ENCODE results near the gene PI4KB.

PI4KB gene

GRCh38 chr1:151246786-151247185, 80.4 kb downstream of the PI4KB start:
- TF ChIP-seq ESRRG (CRISPR knock-in tag; IDR thresholded peaks at IDR 0.05): no peak
- TF ChIP-seq GLIS3 (CRISPR knock-in tag; IDR thresholded peaks at IDR 0.05): no peak
- TF ChIP-seq ISL1 (CRISPR knock-in tag; IDR thresholded peaks at IDR 0.05): no peak
- no peak for TF ChIP-seq SNAI2 (CRISPR knock-in tag; IDR thresholded peaks at IDR 0.05)
- TF ChIP-seq ARNTL (CRISPR knock-in tag; IDR thresholded peaks at IDR 0.05; ENCODE audit: borderline replicate concordance, low read depth): no peak
- TF ChIP-seq CSRNP3 (CRISPR knock-in tag; IDR thresholded peaks at IDR 0.05): no peak
- no peak for TF ChIP-seq POU6F1 (CRISPR knock-in tag; IDR thresholded peaks at IDR 0.05; ENCODE audit: borderline replicate concordance, low read depth)
- TF ChIP-seq ZFP30 (CRISPR knock-in tag; IDR thresholded peaks at IDR 0.05): no peak
- TF ChIP-seq ZNF70 (CRISPR knock-in tag; IDR thresholded peaks at IDR 0.05): no peak
- TF ChIP-seq BACH2 (CRISPR knock-in tag; IDR thresholded peaks at IDR 0.05; ENCODE audit: borderline replicate concordance): no peak
- TF ChIP-seq ZFP3 (CRISPR knock-in tag; IDR thresholded peaks at IDR 0.05): no peak
- no peak for TF ChIP-seq PPARA (CRISPR knock-in tag; IDR thresholded peaks at IDR 0.05; ENCODE audit: borderline replicate concordance)
- no peak for TF ChIP-seq RARB (CRISPR knock-in tag; IDR thresholded peaks at IDR 0.05)
- no peak for TF ChIP-seq ZC3H10 (CRISPR knock-in tag; IDR thresholded peaks at IDR 0.05)
- TF ChIP-seq TOX (CRISPR knock-in tag; IDR thresholded peaks at IDR 0.05; ENCODE audit: borderline replicate concordance): no peak
- no peak for TF ChIP-seq PATZ1 (CRISPR knock-in tag; IDR thresholded peaks at IDR 0.05; ENCODE audit: borderline replicate concordance)
- TF ChIP-seq ZNF565 (CRISPR knock-in tag; conservative IDR thresholded peaks at IDR 0.05; ENCODE audit: low read depth): no peak
- no peak for TF ChIP-seq CREB5 (CRISPR knock-in tag; IDR thresholded peaks at IDR 0.05; ENCODE audit: low read depth)
- TF ChIP-seq CSDC2 (CRISPR knock-in tag; IDR thresholded peaks at IDR 0.05): no peak
- no peak for TF ChIP-seq ZNF8 (CRISPR knock-in tag; IDR thresholded peaks at IDR 0.05)

GRCh38 chr1:151243683-151244216, 83.5 kb downstream of the PI4KB start:
- no peak for TF ChIP-seq ARNTL (CRISPR knock-in tag; IDR thresholded peaks at IDR 0.05; ENCODE audit: borderline replicate concordance, low read depth)
- no peak for ATAC-seq

More at GRCh38 chr1:151246786-151247185, 80.4 kb downstream of the PI4KB start:
- ATAC-seq: no peak

GRCh38 chr1:151242442-151242841, 84.8 kb downstream of the PI4KB start:
- no peak for ATAC-seq
- no peak for TF ChIP-seq ARNTL (CRISPR knock-in tag; IDR thresholded peaks at IDR 0.05; ENCODE audit: borderline replicate concordance, low read depth)
- no peak for TF ChIP-seq CREB5 (CRISPR knock-in tag; IDR thresholded peaks at IDR 0.05; ENCODE audit: low read depth)
- no peak for TF ChIP-seq TCF4 (CRISPR knock-in tag; IDR thresholded peaks at IDR 0.05; ENCODE audit: borderline replicate concordance)
- TF ChIP-seq ISL1 (CRISPR knock-in tag; IDR thresholded peaks at IDR 0.05): no peak
- no peak for TF ChIP-seq SNAI2 (CRISPR knock-in tag; IDR thresholded peaks at IDR 0.05)
- no peak for TF ChIP-seq ZC3H10 (CRISPR knock-in tag; IDR thresholded peaks at IDR 0.05)
- TF ChIP-seq PATZ1 (CRISPR knock-in tag; IDR thresholded peaks at IDR 0.05; ENCODE audit: borderline replicate concordance): no peak
- no peak for TF ChIP-seq ZFP3 (CRISPR knock-in tag; IDR thresholded peaks at IDR 0.05)
